Chondrocyte (in vitro differentiated cells): ENCODE measurements around the gene PRSS2. TPM values are rescaled to one million over a fixed set of nuclear protein-coding genes. Genes with fewer than 3 reads are reported as not detected.

ENCODE experiments used
- DNase-seq: peaks from one replicate; pipeline ENCODE4 v3.0.0; 2021; ENCODE audit warnings: mixed read lengths, low spot score
- H3K27ac Mint-ChIP-seq: one replicate; pipeline ENCODE4 v1.8.0; 2021; ENCODE audit warnings: mild to moderate bottlenecking, moderate library complexity, mixed read lengths; ENCODE audit not compliant: unreplicated experiment
- H3K27me3 Mint-ChIP-seq: 2 replicates; pipeline ENCODE4 v1.8.0; 2021; ENCODE audit warnings: low read depth, mixed read lengths
- H3K36me3 Mint-ChIP-seq: 2 replicates; pipeline ENCODE4 v1.8.0; 2021; ENCODE audit warnings: low read depth, mixed read lengths
- H3K4me1 Mint-ChIP-seq: 2 replicates; pipeline ENCODE4 v1.8.0; 2021; ENCODE audit warnings: low read depth, mild to moderate bottlenecking, mixed read lengths
- H3K4me3 Mint-ChIP-seq: one replicate; pipeline ENCODE4 v1.8.0; 2021; ENCODE audit warnings: mild to moderate bottlenecking, moderate library complexity, mixed read lengths; ENCODE audit not compliant: unreplicated experiment
- H3K9me3 Mint-ChIP-seq: 2 replicates; pipeline ENCODE4 v1.8.0; 2021; ENCODE audit warnings: low read depth, mixed read lengths
- CTCF ChIP-seq: fragments of 200-600 bp; sonication (generic); IDR thresholded peaks from 2 replicates; pipeline ENCODE4 v1.5.0; 2021; ENCODE audit warnings: antibody characterized with exemption, mild to moderate bottlenecking, moderate library complexity
- total RNA-seq: library from RNA; stranded (reverse); gene quantifications from 3 replicates; pipeline ENCODE4 v1.2.1, GENCODE V29; 2021

PRSS2 gene
- total RNA-seq, 1 donor from 2014 or later: not detected

- Mint-ChIP-seq H3K9me3 (no peaks in the 10 kb centered on the region), H3K36me3 (no peaks in the 10 kb centered on the region), H3K27me3 (peaks cover 86% of the 10 kb centered on the region), H3K4me1 (peaks cover 9% of the 10 kb centered on the region), H3K4me3 (no peak overlapping the region), H3K27ac (no peak overlapping the region)
- TF ChIP-seq CTCF: no peak
- no peak for DNase-seq
Measured at GRCh38 chr7:142798451-142799436, 28.0 kb downstream of the PRSS2 start.

- Mint-ChIP-seq H3K27ac (no peak overlapping the region), H3K27me3 (peaks cover 83% of the 10 kb centered on the region), H3K4me3 (no peak overlapping the region), H3K9me3 (no peaks in the 10 kb centered on the region), H3K36me3 (no peaks in the 10 kb centered on the region), H3K4me1 (peaks cover 9% of the 10 kb centered on the region)
- no peak for TF ChIP-seq CTCF
- no peak for DNase-seq
Measured at GRCh38 chr7:142799437-142799835, 28.7 kb downstream of the PRSS2 start.

- Mint-ChIP-seq H3K4me3 (no peak overlapping the region), H3K36me3 (no peaks in the 10 kb centered on the region)
Measured at GRCh38 chr7:142800088-142800487, 29.3 kb downstream of the PRSS2 start.

GRCh38 chr7:142800699-142801260 is 30.0 kb downstream of the PRSS2 start:
- no peak for DNase-seq
- H3K27ac Mint-ChIP-seq: no peak overlapping the region
- no peak for TF ChIP-seq CTCF
- peaks cover 9% of the 10 kb centered on the region for H3K4me1 Mint-ChIP-seq
- H3K36me3 Mint-ChIP-seq: no peaks in the 10 kb centered on the region
- H3K27me3 Mint-ChIP-seq: peaks cover 71% of the 10 kb centered on the region
- H3K4me3 Mint-ChIP-seq: no peak overlapping the region
- H3K9me3 Mint-ChIP-seq: no peaks in the 10 kb centered on the region

More at GRCh38 chr7:142800088-142800487, 29.3 kb downstream of the PRSS2 start:
- DNase-seq: no peak
- H3K27ac Mint-ChIP-seq: no peak overlapping the region
- peaks cover 9% of the 10 kb centered on the region for H3K4me1 Mint-ChIP-seq
- peaks cover 76% of the 10 kb centered on the region for H3K27me3 Mint-ChIP-seq
- H3K9me3 Mint-ChIP-seq: no peaks in the 10 kb centered on the region
- no peak for TF ChIP-seq CTCF

GRCh38 chr7:142801601-142802295 is 31.0 kb downstream of the PRSS2 start:
- no peak overlapping the region for H3K4me3 Mint-ChIP-seq
- H3K27me3 Mint-ChIP-seq: peaks cover 66% of the 10 kb centered on the region
- H3K36me3 Mint-ChIP-seq: no peaks in the 10 kb centered on the region
- H3K9me3 Mint-ChIP-seq: no peaks in the 10 kb centered on the region
- TF ChIP-seq CTCF: no peak
- DNase-seq: no peak
- peaks cover 6% of the 10 kb centered on the region for H3K4me1 Mint-ChIP-seq
- H3K27ac Mint-ChIP-seq: no peak overlapping the region
